ENCODE measurements around the gene HSPA12B.

- TF ChIP-seq POLR2A (IDR thresholded peaks at IDR 0.05) (no peak), CTCF (IDR thresholded peaks at IDR 0.05) (peak in 5 of 6 experiments; percentile 18 to 40 (median 29))
These were observed 48.8 kb downstream of the HSPA12B start, which contains the start of gene SPEF1 for GRCh38 chr20:3781153-3781910.

Data from esophagus squamous epithelium (tissue), 4 donors.